Subcutaneous adipose tissue (tissue), 4 donors: ENCODE results near the gene POMGNT1. TPM values are rescaled to one million over a fixed set of nuclear protein-coding genes. Genes with fewer than 3 reads are reported as not detected.

Source experiments
- CTCF ChIP-seq: fragments of 450-650 bp; IDR thresholded peaks from one replicate; pipeline ENCODE4 v1.5.1; 2016; ENCODE audit warnings: low read depth, mild to moderate bottlenecking, control low read depth, antibody characterized with exemption, moderate library complexity
- total RNA-seq, 4 donors: library from RNA; depleted of rRNA; stranded (reverse); fragments of >200 nt; gene quantifications; one replicate each; pipeline ENCODE4 v1.1.0, GENCODE V29; 2016

POMGNT1 gene
- total RNA-seq, 4 donors from 2014 or later: 20.4 to 37.2 (median 35.9) TPM

DNA sequence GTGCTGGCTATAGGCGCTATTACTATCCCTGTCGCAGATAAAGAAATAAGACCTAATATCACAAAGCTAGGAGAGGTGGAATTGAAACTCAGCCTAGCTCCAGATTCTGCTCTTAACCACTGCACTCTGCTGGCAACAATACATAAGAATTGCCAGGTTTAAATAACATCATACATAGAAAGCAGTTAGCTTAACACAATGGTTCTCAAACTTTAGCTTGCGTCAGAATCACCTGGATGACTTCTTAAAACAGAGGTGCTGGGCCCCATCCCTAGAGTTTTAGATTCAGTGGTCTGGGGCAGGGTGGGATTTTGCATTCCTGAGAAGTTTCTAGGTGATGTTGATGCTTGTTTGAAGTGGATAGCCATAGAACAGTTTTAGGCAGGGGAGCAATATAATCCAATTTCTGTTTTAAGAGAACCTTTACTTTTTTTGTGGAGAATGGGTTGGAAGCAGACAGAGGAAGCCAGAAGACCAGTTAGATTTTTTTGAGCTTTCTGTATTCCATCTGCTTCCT lies 1.1 kb upstream of the POMGNT1 start:
- TF ChIP-seq CTCF: no peak

DNA sequence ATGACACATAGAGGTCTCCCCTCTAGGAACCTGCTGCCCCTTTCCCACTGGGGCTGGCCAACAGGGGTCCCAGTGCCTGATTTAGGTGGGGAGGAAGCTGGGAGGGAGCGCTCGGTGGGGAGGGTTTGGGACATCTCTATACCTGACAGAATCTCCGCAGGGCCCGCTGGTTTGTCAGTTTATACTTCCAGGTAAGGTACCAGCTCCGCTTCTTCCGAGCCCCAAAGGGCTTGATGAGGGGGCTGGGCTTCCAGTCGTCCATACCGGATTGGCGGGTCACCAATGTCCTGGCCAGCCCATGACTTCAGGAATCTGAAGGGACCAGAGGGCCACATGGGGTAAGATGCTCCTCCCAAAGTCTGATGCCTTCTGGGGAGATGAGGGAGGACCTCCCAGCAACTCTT lies 672 bp downstream of the POMGNT1 start:
- TF ChIP-seq CTCF: no peak

DNA sequence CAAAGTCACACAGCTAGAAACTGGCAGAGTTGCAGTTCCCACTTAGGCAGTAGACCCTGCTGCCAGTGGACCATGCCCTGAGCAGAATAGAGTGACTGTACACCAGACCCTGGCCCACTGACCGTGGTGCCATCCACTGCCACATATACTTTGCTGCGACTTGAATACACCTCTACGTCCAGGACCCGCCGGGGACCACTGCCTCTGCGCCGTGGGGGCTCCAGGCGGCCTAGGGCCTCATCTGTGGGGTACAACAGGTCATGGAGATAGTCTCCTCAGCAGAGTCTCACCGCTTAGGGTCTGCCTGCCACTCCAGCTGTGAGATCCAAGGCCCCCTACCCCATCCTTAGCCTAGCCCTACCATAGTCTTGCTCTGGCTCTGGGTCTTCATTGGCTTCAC lies 1.6 kb downstream of the POMGNT1 start:
- no peak for TF ChIP-seq CTCF

DNA sequence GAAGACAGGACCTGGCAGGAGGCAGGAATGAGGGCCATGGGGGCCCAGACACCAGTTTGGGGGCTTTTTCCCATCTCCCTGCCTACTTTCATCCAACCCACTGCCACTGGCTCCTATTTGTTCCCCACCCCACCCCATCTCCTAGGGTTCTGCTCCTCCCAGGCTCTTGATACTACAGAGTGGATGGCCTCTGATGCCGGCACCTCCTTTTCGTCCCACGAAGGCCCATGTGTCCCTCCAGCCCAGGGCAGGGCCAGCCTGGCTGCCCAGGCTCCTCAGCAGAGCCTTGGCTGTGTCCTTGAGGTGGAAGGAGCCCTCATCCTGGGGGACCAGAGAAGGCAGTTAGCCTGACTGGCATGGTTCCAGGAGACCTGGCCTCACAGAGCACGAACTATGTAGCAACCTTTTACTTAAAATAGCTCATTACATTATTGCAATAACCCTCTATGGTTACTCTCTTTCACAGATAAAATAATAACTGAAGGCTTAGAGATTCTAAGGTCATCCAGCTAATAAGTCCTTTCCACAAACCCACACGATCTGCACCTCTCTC lies 3.5 kb downstream of the POMGNT1 start:
- no peak for TF ChIP-seq CTCF

DNA sequence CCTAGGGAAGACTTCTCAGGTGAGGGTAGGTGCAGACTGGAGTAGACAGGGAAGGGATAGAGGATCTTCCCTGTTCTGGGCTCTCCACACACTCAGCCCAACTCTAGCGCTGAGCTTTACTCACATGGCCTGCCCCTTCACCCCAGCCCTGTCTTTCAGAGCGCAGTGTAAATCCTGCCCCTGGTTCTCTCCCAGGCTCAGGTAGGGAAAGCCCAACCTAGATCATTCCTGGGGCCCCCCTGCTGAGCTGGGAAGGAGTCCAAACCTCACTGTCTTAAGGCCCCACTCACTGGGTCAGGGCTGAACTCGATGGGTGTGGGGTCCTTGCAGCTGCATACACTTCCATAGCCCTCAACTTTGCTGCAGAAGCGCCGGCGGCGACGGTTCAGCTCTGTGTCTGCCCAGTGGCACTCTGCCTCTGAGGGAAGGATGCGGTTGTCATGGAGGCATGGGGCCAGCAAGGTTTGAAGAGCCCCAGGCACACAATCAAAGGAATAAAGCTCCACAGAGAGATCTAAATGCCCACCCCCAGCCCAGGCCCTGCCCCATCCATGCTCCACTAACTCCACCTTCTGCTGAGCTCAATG lies 4.2 kb downstream of the POMGNT1 start:
- no peak for TF ChIP-seq CTCF

DNA sequence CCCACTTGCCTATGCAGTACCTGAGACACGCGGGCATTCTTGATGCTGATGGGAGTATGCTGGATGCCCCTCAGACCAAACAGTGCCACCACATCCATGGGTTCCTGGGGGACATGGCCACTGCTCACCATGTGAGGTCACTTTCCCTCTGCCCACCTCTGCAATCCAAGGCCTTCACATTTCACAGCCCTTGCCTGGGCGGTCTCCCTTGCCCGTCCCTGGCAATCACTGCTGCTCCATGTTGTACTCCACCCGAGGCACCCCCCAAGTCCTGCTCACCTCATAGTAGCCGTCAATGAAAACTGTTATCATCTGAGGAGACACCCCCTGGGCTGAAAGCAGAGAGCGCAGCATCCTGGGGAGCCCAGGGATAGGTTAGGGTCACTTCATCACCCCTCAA lies 4.9 kb downstream of the POMGNT1 start:
- TF ChIP-seq CTCF: no peak

- TF ChIP-seq CTCF: no peak
Measured at GRCh38 chr1:46192171-46192570, 6.1 kb downstream of the POMGNT1 start.
